HCT116 (cell line): ENCODE results near the gene SIL1. TPM values are rescaled to one million over a fixed set of nuclear protein-coding genes. Genes with fewer than 3 reads are reported as not detected.

Experiments used
- ATAC-seq: fragments of 200-7000 bp; cut with Tn5 transposase; 2 replicates; pipeline ENCODE4 v1.9.1; 2020; ENCODE audit warnings: mild to moderate bottlenecking, moderate library complexity
- BruUV-seq: library from RNA; stranded (reverse); fragments of 400-500 nt; replicated peaks from 2 replicates; lab custom pipeline; 2021; lab: Mats Ljungman, UMichigan
- CTCF ChIA-PET: fragments of 300-600 bp; sonication (Branson Sonifier 250); formaldehyde crosslinking; loops from one replicate; lab custom pipeline; 2021; ENCODE audit warnings: antibody characterized with exemption; lab: Charles Lee
- POLR2A ChIA-PET: fragments of 300-600, 350-600 bp; sonication (Branson Sonifier 250); formaldehyde crosslinking; loops from one replicate; lab custom pipeline; 2021; ENCODE audit warnings: antibody characterized with exemption; lab: Charles Lee
- RAD21 ChIA-PET, 2 experiments: fragments of 300-600 bp; sonication (Branson Sonifier 250); formaldehyde crosslinking; loops; one replicate each; lab custom pipeline; 2023; ENCODE audit warnings: low total read pairs in 2 of 2; ENCODE audit not compliant: uncharacterized antibody in 2 of 2, unreplicated experiment in 2 of 2, low non-redundant PET in 1 of 2; lab: Charles Lee
- DNase-seq: peaks from one replicate; pipeline ENCODE4 v3.0.0-alpha.2; 2010; ENCODE audit warnings: low read depth, low spot score
- H2AFZ ChIP-seq: fragments of 200-600 bp; shearing (Covaris generic), sonication (generic); 2 replicates; pipeline ENCODE4 v1.6.1; 2017; ENCODE audit warnings: low read depth, mixed run types, mixed read lengths, antibody characterized with exemption, low read length; ENCODE audit not compliant: poor library complexity, severe bottlenecking
- H3K27ac ChIP-seq: 2 replicates; pipeline ENCODE4 v1.5.1; 2012; ENCODE audit warnings: low read depth, low read length
- H3K27me3 ChIP-seq: fragments of 200-600 bp; sonication (generic); 2 replicates; pipeline ENCODE4 v1.6.1; 2016; ENCODE audit warnings: mixed run types, low read length, mixed read lengths; ENCODE audit not compliant: insufficient read depth
- H3K36me3 ChIP-seq, 2 experiments: fragments of 200-500 bp in 1 of 2; fragments of 200-600 bp in 1 of 2; sonication (Bioruptor generic) in 1 of 2; sonication (generic) in 1 of 2; 2 replicates each; pipeline versions ENCODE4 v1.5.1 to v1.6.1; 2014 to 2016; ENCODE audit warnings: low read length in 2 of 2, inconsistent platforms in 1 of 2, mixed read lengths in 1 of 2, mixed run types in 1 of 2; ENCODE audit not compliant: insufficient read depth in 2 of 2, control insufficient read depth in 1 of 2
- H3K4me1 ChIP-seq, 2 experiments: fragments of 200-600 bp in 1 of 2; sonication (generic) in 1 of 2; 2 replicates each; pipeline versions ENCODE4 v1.5.1 to v1.6.1; 2012 to 2017; ENCODE audit warnings: low read length in 2 of 2, inconsistent platforms in 1 of 2, mild to moderate bottlenecking in 1 of 2, mixed read lengths in 1 of 2, mixed run types in 1 of 2, moderate library complexity in 1 of 2; ENCODE audit not compliant: insufficient read depth in 2 of 2, control insufficient read depth in 1 of 2
- H3K4me2 ChIP-seq: fragments of 200-600 bp; sonication (generic); 2 replicates; pipeline ENCODE4 v1.6.1; 2017; ENCODE audit warnings: mixed run types, low read length, mixed read lengths
- H3K4me3 ChIP-seq, 2 experiments: fragments of 200-600 bp in 1 of 2; sonication (generic) in 1 of 2; replicated peaks in 1 of 2; 2 replicates each; pipeline ENCODE4 v1.5.1; 2011 to 2016; ENCODE audit warnings: low read length in 2 of 2, control low read depth in 1 of 2, low read depth in 1 of 2, mild to moderate bottlenecking in 1 of 2, mixed read lengths in 1 of 2, mixed run types in 1 of 2
- H3K79me2 ChIP-seq: fragments of 200-600 bp; sonication (generic); 2 replicates; pipeline ENCODE4 v1.6.1; 2017; ENCODE audit warnings: mild to moderate bottlenecking, mixed run types, low read length, moderate library complexity, mixed read lengths; ENCODE audit not compliant: insufficient read depth
- H3K9ac ChIP-seq: fragments of 200-600 bp; sonication (generic); 2 replicates; pipeline ENCODE4 v1.6.1; 2016; ENCODE audit warnings: low read length, mixed read lengths
- H3K9me2 ChIP-seq: fragments of 200-600 bp; sonication (generic), shearing (Covaris generic); 2 replicates; pipeline ENCODE4 v1.6.1; 2017; ENCODE audit warnings: mixed run types, mild to moderate bottlenecking, moderate library complexity; ENCODE audit not compliant: insufficient read depth
- H3K9me3 ChIP-seq, 2 experiments: fragments of 200-500 bp in 1 of 2; fragments of 200-600 bp in 1 of 2; sonication (Bioruptor generic) in 1 of 2; sonication (generic) in 1 of 2; 2 replicates each; pipeline ENCODE4 v1.6.1; 2014 to 2017; ENCODE audit warnings: low read length in 2 of 2, mixed read lengths in 2 of 2, inconsistent platforms in 1 of 2, low read depth in 1 of 2, mild to moderate bottlenecking in 1 of 2, mixed run types in 1 of 2, moderate library complexity in 1 of 2; ENCODE audit not compliant: control insufficient read depth in 1 of 2, insufficient read depth in 1 of 2
- H4K20me1 ChIP-seq: fragments of 200-600 bp; sonication (generic), shearing (Covaris generic); 2 replicates; pipeline ENCODE4 v1.6.1; 2017; ENCODE audit warnings: mixed run types, mild to moderate bottlenecking, moderate library complexity; ENCODE audit not compliant: insufficient read depth
- CBX3 ChIP-seq: IDR thresholded peaks from 2 replicates; pipeline ENCODE4 v1.6.1; 2012; ENCODE audit warnings: low read depth
- CEBPB ChIP-seq: IDR thresholded peaks from 2 replicates; pipeline ENCODE4 v1.6.1; 2012; ENCODE audit warnings: low read depth
- ELF1 ChIP-seq: IDR thresholded peaks from 2 replicates; pipeline ENCODE4 v1.6.1; 2012; ENCODE audit warnings: low read depth, borderline replicate concordance
- EZH2phosphoT487 ChIP-seq: fragments of 200-600 bp; IDR thresholded peaks from 2 replicates; pipeline ENCODE4 v1.6.1; 2018; ENCODE audit warnings: antibody characterized with exemption, borderline replicate concordance
- FOSL1 ChIP-seq: IDR thresholded peaks from 2 replicates; pipeline ENCODE4 v1.6.1; 2012; ENCODE audit warnings: low read depth
- JUND ChIP-seq: IDR thresholded peaks from 2 replicates; pipeline ENCODE4 v1.6.1; 2012
- RAD21 ChIP-seq: IDR thresholded peaks from 2 replicates; pipeline ENCODE4 v1.6.1; 2012; ENCODE audit warnings: low read depth, mild to moderate bottlenecking
- SIN3A ChIP-seq: IDR thresholded peaks from 2 replicates; pipeline ENCODE4 v1.6.1; 2012; ENCODE audit warnings: low read depth
- SRF ChIP-seq: IDR thresholded peaks from 2 replicates; pipeline ENCODE4 v1.6.1; 2012; ENCODE audit warnings: low read depth
- TCF7L2 ChIP-seq: IDR thresholded peaks from 2 replicates; pipeline ENCODE4 v1.7.0; 2011; ENCODE audit warnings: borderline replicate concordance, inconsistent platforms; ENCODE audit not compliant: insufficient read depth, insufficient read length; ENCODE audit errors: extremely low read depth
- ZNF274 ChIP-seq: fragments of 200-500 bp; sonication (Bioruptor generic); IDR thresholded peaks from 2 replicates; pipeline ENCODE4 v1.6.1; 2014; ENCODE audit warnings: mild to moderate bottlenecking, low read depth, low read length, inconsistent platforms
- intact Hi-C: fragments of 100-400 bp; cut with micrococcal nuclease; formaldehyde crosslinking; loops from 2 replicates; pipeline ENCODE4 v1.10.0; 2022
- total RNA-seq: library from RNA; stranded (reverse); gene quantifications from one replicate; pipeline ENCODE4 v1.2.1, GENCODE V29; 2021; ENCODE audit not compliant: unreplicated experiment
- TF ChIP-seq, protein P1 (sequence below), 3 experiments: fragments of 200-600 bp in 1 of 3; sonication (generic) in 1 of 3; IDR thresholded peaks in 2 of 3; conservative IDR thresholded peaks in 1 of 3; 2 replicates each; pipeline ENCODE4 v1.5.1; 2012 to 2017; ENCODE audit warnings: low read depth in 2 of 3, low read length in 2 of 3, antibody characterized with exemption in 1 of 3, borderline replicate concordance in 1 of 3, control low read depth in 1 of 3, mild to moderate bottlenecking in 1 of 3, mixed read lengths in 1 of 3, mixed run types in 1 of 3, moderate library complexity in 1 of 3; ENCODE audit not compliant: insufficient read depth in 1 of 3
- TF ChIP-seq, protein P2 (sequence below): IDR thresholded peaks from 2 replicates; pipeline ENCODE4 v1.6.1; 2012

The SIL1 gene
- total RNA-seq, 1 experiment from 2014 or later: 34.0 TPM

DNA sequence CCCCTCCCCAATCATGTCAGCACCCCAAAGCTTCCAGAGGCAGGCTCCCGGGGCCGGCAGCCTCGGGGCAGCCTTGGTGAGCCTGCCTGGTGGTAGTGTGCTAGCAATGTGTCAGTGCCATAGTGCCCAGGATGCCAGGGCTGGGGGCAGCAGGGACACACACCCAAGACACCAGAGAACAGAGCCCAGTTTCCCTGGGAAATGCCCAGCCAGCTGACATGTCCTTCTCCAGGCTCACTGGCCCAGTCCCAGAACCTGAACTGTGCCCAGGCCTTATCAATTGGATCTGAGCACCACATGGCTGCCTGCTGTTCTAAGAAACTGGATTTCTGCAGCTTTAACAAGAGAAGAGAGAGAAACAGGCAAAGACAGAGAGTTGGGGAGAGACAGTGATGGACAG, 248.2 kb downstream of the SIL1 start:
- ChIA-PET RAD21 (no interaction called here), POLR2A (interaction anchor here (0.6 kb wide), 1 partner anchor 187 kb away, joined by 3 read pairs; no protein-coding TSS in a partner anchor), CTCF (no interaction called here)
- no peaks in the 10 kb centered on the region for H3K36me3 ChIP-seq
- no peaks in the 10 kb centered on the region for H3K27me3 ChIP-seq
- no peaks in the 10 kb centered on the region for H3K9me3 ChIP-seq
- no peak overlapping the region for H3K9ac ChIP-seq
- H4K20me1 ChIP-seq: no peaks in the 10 kb centered on the region
- no peak overlapping the region for H3K4me2 ChIP-seq
- no peaks in the 10 kb centered on the region for H3K9me2 ChIP-seq
- no peak for TF ChIP-seq EZH2phosphoT487
- no peak for TF ChIP-seq TCF7L2
- TF ChIP-seq RAD21: no peak
- TF ChIP-seq CBX3: no peak
- TF ChIP-seq CEBPB: no peak
- TF ChIP-seq, protein P1, sequence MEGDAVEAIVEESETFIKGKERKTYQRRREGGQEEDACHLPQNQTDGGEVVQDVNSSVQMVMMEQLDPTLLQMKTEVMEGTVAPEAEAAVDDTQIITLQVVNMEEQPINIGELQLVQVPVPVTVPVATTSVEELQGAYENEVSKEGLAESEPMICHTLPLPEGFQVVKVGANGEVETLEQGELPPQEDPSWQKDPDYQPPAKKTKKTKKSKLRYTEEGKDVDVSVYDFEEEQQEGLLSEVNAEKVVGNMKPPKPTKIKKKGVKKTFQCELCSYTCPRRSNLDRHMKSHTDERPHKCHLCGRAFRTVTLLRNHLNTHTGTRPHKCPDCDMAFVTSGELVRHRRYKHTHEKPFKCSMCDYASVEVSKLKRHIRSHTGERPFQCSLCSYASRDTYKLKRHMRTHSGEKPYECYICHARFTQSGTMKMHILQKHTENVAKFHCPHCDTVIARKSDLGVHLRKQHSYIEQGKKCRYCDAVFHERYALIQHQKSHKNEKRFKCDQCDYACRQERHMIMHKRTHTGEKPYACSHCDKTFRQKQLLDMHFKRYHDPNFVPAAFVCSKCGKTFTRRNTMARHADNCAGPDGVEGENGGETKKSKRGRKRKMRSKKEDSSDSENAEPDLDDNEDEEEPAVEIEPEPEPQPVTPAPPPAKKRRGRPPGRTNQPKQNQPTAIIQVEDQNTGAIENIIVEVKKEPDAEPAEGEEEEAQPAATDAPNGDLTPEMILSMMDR (IDR thresholded peaks at IDR 0.05 in 2 of 3, conservative IDR thresholded peaks at IDR 0.05 in 1 of 3; ENCODE audit: borderline replicate concordance in 1 of 3, insufficient read depth in 1 of 3, low read depth in 2 of 3, low read length in 2 of 3): no peak
- no peak for TF ChIP-seq JUND
- no peak for TF ChIP-seq FOSL1
- TF ChIP-seq, protein P2, sequence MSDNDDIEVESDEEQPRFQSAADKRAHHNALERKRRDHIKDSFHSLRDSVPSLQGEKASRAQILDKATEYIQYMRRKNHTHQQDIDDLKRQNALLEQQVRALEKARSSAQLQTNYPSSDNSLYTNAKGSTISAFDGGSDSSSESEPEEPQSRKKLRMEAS: no peak
- no peak for TF ChIP-seq SIN3A
- TF ChIP-seq ZNF274: no peak
- no peak for TF ChIP-seq ELF1
- no peak for TF ChIP-seq SRF
- intact Hi-C loops: no loop called here
- H3K27ac ChIP-seq: no peak overlapping the region
- H3K4me1 ChIP-seq: no peaks in the 10 kb centered on the region
- H2AFZ ChIP-seq: no peak overlapping the region
- no TSS peak for BruUV-seq
- no peaks in the 10 kb centered on the region for H3K79me2 ChIP-seq
- H3K4me3 ChIP-seq: no peak overlapping the region
- ATAC-seq: no peak
- DNase-seq: no peak
